ENCODE results near the gene ABCA12. TPM values are rescaled to one million over a fixed set of nuclear protein-coding genes. Genes with fewer than 3 reads are reported as not detected.

Gene ABCA12
- total RNA-seq, 1 donor from 2014 or later: not detected

- Histone ChIP-seq H3K27me3 (ENCODE audit: control insufficient read depth in 3 of 3, insufficient read depth in 3 of 3, low read length in 3 of 3) (no peaks in the 10 kb centered on the region), H3K36me3 (ENCODE audit: control insufficient read depth in 3 of 3, insufficient read depth in 3 of 3, low read length in 3 of 3) (no peaks in the 10 kb centered on the region), H3K27ac (ENCODE audit: low read depth, low read length) (no peak overlapping the region), H3K9me3 (ENCODE audit: control insufficient read depth in 3 of 3, low read length in 3 of 3) (no peaks in the 10 kb centered on the region), H3K9ac (ENCODE audit: low read depth in 1 of 3, low read length in 3 of 3) (no peak overlapping the region), H3K4me1 (ENCODE audit: control insufficient read depth in 3 of 3, insufficient read depth in 3 of 3, low read length in 3 of 3) (no peaks in the 10 kb centered on the region), H3K4me3 (ENCODE audit: low read length in 3 of 3) (no peak overlapping the region)
Measured at GRCh38 chr2:215136669-215137328, 1.6 kb downstream of the ABCA12 start.

- H3K27me3 ChIP-seq (ENCODE audit: control insufficient read depth in 3 of 3, insufficient read depth in 3 of 3, low read length in 3 of 3): no peaks in the 10 kb centered on the region
- H3K9me3 ChIP-seq (ENCODE audit: control insufficient read depth in 3 of 3, low read length in 3 of 3): no peaks in the 10 kb centered on the region
- no peaks in the 10 kb centered on the region for H3K36me3 ChIP-seq (ENCODE audit: control insufficient read depth in 3 of 3, insufficient read depth in 3 of 3, low read length in 3 of 3)
- H3K27ac ChIP-seq (ENCODE audit: low read depth, low read length): no peak overlapping the region
- H3K9ac ChIP-seq (ENCODE audit: low read depth in 1 of 3, low read length in 3 of 3): no peak overlapping the region
- no peak overlapping the region for H3K4me3 ChIP-seq (ENCODE audit: low read length in 3 of 3)
- H3K4me1 ChIP-seq (ENCODE audit: control insufficient read depth in 3 of 3, insufficient read depth in 3 of 3, low read length in 3 of 3): no peaks in the 10 kb centered on the region
Measured at GRCh38 chr2:215120401-215120800, 18.0 kb downstream of the ABCA12 start.

GRCh38 chr2:215119847-215120246 lies 18.6 kb downstream of the ABCA12 start:
- H3K36me3 ChIP-seq (ENCODE audit: control insufficient read depth in 3 of 3, insufficient read depth in 3 of 3, low read length in 3 of 3): no peaks in the 10 kb centered on the region
- H3K27ac ChIP-seq (ENCODE audit: low read depth, low read length): no peak overlapping the region
- H3K27me3 ChIP-seq (ENCODE audit: control insufficient read depth in 3 of 3, insufficient read depth in 3 of 3, low read length in 3 of 3): no peaks in the 10 kb centered on the region
- no peaks in the 10 kb centered on the region for H3K9me3 ChIP-seq (ENCODE audit: control insufficient read depth in 3 of 3, low read length in 3 of 3)
- H3K4me3 ChIP-seq (ENCODE audit: low read length in 3 of 3): no peak overlapping the region
- no peak overlapping the region for H3K9ac ChIP-seq (ENCODE audit: low read depth in 1 of 3, low read length in 3 of 3)
- no peaks in the 10 kb centered on the region for H3K4me1 ChIP-seq (ENCODE audit: control insufficient read depth in 3 of 3, insufficient read depth in 3 of 3, low read length in 3 of 3)

- H3K4me3 ChIP-seq (ENCODE audit: low read length in 3 of 3): no peak overlapping the region
- H3K27me3 ChIP-seq (ENCODE audit: control insufficient read depth in 3 of 3, insufficient read depth in 3 of 3, low read length in 3 of 3): no peaks in the 10 kb centered on the region
- no peak overlapping the region for H3K9ac ChIP-seq (ENCODE audit: low read depth in 1 of 3, low read length in 3 of 3)
- H3K9me3 ChIP-seq (ENCODE audit: control insufficient read depth in 3 of 3, low read length in 3 of 3): no peaks in the 10 kb centered on the region
- H3K27ac ChIP-seq (ENCODE audit: low read depth, low read length): no peak overlapping the region
- no peaks in the 10 kb centered on the region for H3K36me3 ChIP-seq (ENCODE audit: control insufficient read depth in 3 of 3, insufficient read depth in 3 of 3, low read length in 3 of 3)
- H3K4me1 ChIP-seq (ENCODE audit: control insufficient read depth in 3 of 3, insufficient read depth in 3 of 3, low read length in 3 of 3): no peaks in the 10 kb centered on the region
Measured at GRCh38 chr2:215110918-215111317, 27.5 kb downstream of the ABCA12 start.

GRCh38 chr2:215107216-215108056 lies 31.0 kb downstream of the ABCA12 start:
- Histone ChIP-seq H3K4me1 (ENCODE audit: control insufficient read depth in 3 of 3, insufficient read depth in 3 of 3, low read length in 3 of 3) (no peaks in the 10 kb centered on the region), H3K9me3 (ENCODE audit: control insufficient read depth in 3 of 3, low read length in 3 of 3) (no peaks in the 10 kb centered on the region), H3K27ac (ENCODE audit: low read depth, low read length) (no peak overlapping the region), H3K4me3 (ENCODE audit: low read length in 3 of 3) (no peak overlapping the region), H3K27me3 (ENCODE audit: control insufficient read depth in 3 of 3, insufficient read depth in 3 of 3, low read length in 3 of 3) (no peaks in the 10 kb centered on the region), H3K9ac (ENCODE audit: low read depth in 1 of 3, low read length in 3 of 3) (no peak overlapping the region), H3K36me3 (ENCODE audit: control insufficient read depth in 3 of 3, insufficient read depth in 3 of 3, low read length in 3 of 3) (no peaks in the 10 kb centered on the region)

- H3K4me1 ChIP-seq (ENCODE audit: control insufficient read depth in 3 of 3, insufficient read depth in 3 of 3, low read length in 3 of 3): no peaks in the 10 kb centered on the region
- no peaks in the 10 kb centered on the region for H3K9me3 ChIP-seq (ENCODE audit: control insufficient read depth in 3 of 3, low read length in 3 of 3)
- no peaks in the 10 kb centered on the region for H3K27me3 ChIP-seq (ENCODE audit: control insufficient read depth in 3 of 3, insufficient read depth in 3 of 3, low read length in 3 of 3)
- no peak overlapping the region for H3K9ac ChIP-seq (ENCODE audit: low read depth in 1 of 3, low read length in 3 of 3)
- no peaks in the 10 kb centered on the region for H3K36me3 ChIP-seq (ENCODE audit: control insufficient read depth in 3 of 3, insufficient read depth in 3 of 3, low read length in 3 of 3)
- H3K27ac ChIP-seq (ENCODE audit: low read depth, low read length): no peak overlapping the region
- H3K4me3 ChIP-seq (ENCODE audit: low read length in 3 of 3): no peak overlapping the region
Measured at GRCh38 chr2:215105607-215106354, 32.6 kb downstream of the ABCA12 start.

- Histone ChIP-seq H3K36me3 (ENCODE audit: control insufficient read depth in 3 of 3, insufficient read depth in 3 of 3, low read length in 3 of 3) (no peaks in the 10 kb centered on the region), H3K4me1 (ENCODE audit: control insufficient read depth in 3 of 3, insufficient read depth in 3 of 3, low read length in 3 of 3) (no peaks in the 10 kb centered on the region), H3K27ac (ENCODE audit: low read depth, low read length) (no peak overlapping the region), H3K9ac (ENCODE audit: low read depth in 1 of 3, low read length in 3 of 3) (no peak overlapping the region), H3K4me3 (ENCODE audit: low read length in 3 of 3) (no peak overlapping the region), H3K27me3 (ENCODE audit: control insufficient read depth in 3 of 3, insufficient read depth in 3 of 3, low read length in 3 of 3) (no peaks in the 10 kb centered on the region), H3K9me3 (ENCODE audit: control insufficient read depth in 3 of 3, low read length in 3 of 3) (no peaks in the 10 kb centered on the region)
Measured at GRCh38 chr2:215104226-215104625, 34.2 kb downstream of the ABCA12 start.

- no peak overlapping the region for H3K27ac ChIP-seq (ENCODE audit: low read depth, low read length)
- H3K27me3 ChIP-seq (ENCODE audit: control insufficient read depth in 3 of 3, insufficient read depth in 3 of 3, low read length in 3 of 3): no peaks in the 10 kb centered on the region
- H3K4me1 ChIP-seq (ENCODE audit: control insufficient read depth in 3 of 3, insufficient read depth in 3 of 3, low read length in 3 of 3): no peaks in the 10 kb centered on the region
- no peaks in the 10 kb centered on the region for H3K9me3 ChIP-seq (ENCODE audit: control insufficient read depth in 3 of 3, low read length in 3 of 3)
- no peak overlapping the region for H3K9ac ChIP-seq (ENCODE audit: low read depth in 1 of 3, low read length in 3 of 3)
- H3K4me3 ChIP-seq (ENCODE audit: low read length in 3 of 3): no peak overlapping the region
- H3K36me3 ChIP-seq (ENCODE audit: control insufficient read depth in 3 of 3, insufficient read depth in 3 of 3, low read length in 3 of 3): no peaks in the 10 kb centered on the region
Measured at GRCh38 chr2:215098875-215099274, 39.6 kb downstream of the ABCA12 start.

GRCh38 chr2:215084080-215084479 lies 54.3 kb downstream of the ABCA12 start:
- Histone ChIP-seq H3K27ac (ENCODE audit: low read depth, low read length) (no peak overlapping the region), H3K9me3 (ENCODE audit: control insufficient read depth in 3 of 3, low read length in 3 of 3) (no peaks in the 10 kb centered on the region), H3K4me3 (ENCODE audit: low read length in 3 of 3) (no peak overlapping the region), H3K36me3 (ENCODE audit: control insufficient read depth in 3 of 3, insufficient read depth in 3 of 3, low read length in 3 of 3) (no peaks in the 10 kb centered on the region), H3K4me1 (ENCODE audit: control insufficient read depth in 3 of 3, insufficient read depth in 3 of 3, low read length in 3 of 3) (no peaks in the 10 kb centered on the region), H3K9ac (ENCODE audit: low read depth in 1 of 3, low read length in 3 of 3) (no peak overlapping the region), H3K27me3 (ENCODE audit: control insufficient read depth in 3 of 3, insufficient read depth in 3 of 3, low read length in 3 of 3) (no peaks in the 10 kb centered on the region)

- Histone ChIP-seq H3K27ac (ENCODE audit: low read depth, low read length) (no peak overlapping the region), H3K36me3 (ENCODE audit: control insufficient read depth in 3 of 3, insufficient read depth in 3 of 3, low read length in 3 of 3) (no peaks in the 10 kb centered on the region), H3K9me3 (ENCODE audit: control insufficient read depth in 3 of 3, low read length in 3 of 3) (no peaks in the 10 kb centered on the region), H3K9ac (ENCODE audit: low read depth in 1 of 3, low read length in 3 of 3) (no peak overlapping the region), H3K27me3 (ENCODE audit: control insufficient read depth in 3 of 3, insufficient read depth in 3 of 3, low read length in 3 of 3) (no peaks in the 10 kb centered on the region), H3K4me1 (ENCODE audit: control insufficient read depth in 3 of 3, insufficient read depth in 3 of 3, low read length in 3 of 3) (no peaks in the 10 kb centered on the region), H3K4me3 (ENCODE audit: low read length in 3 of 3) (no peak overlapping the region)
Measured at GRCh38 chr2:215083146-215083545, 55.3 kb downstream of the ABCA12 start.

Data from skeletal muscle tissue (tissue), 4 donors.